ENCODE data around the gene PCDHGB1. TPM values are rescaled to one million over a fixed set of nuclear protein-coding genes. Genes with fewer than 3 reads are reported as not detected.
"Not testable (repeated sequence)": the region's sequence is repeated elsewhere in the genome, so short reads cannot be mapped to it uniquely, and the experiment has no call there.

PCDHGB1 gene
- total RNA-seq = 0.16 and 0.48 TPM in 2 replicates

- H3K4me1 Mint-ChIP-seq (ENCODE audit: low read depth) = peaks cover 7% of the 10 kb centered on the region
- intact Hi-C loops (cut with micrococcal nuclease) = loop anchor here (10.0 kb wide), 1 partner anchor 115 kb away; no protein-coding TSS in a partner anchor
- H3K27me3 Mint-ChIP-seq (ENCODE audit: low read depth) = peaks cover 14% of the 10 kb centered on the region
- no peak for DNase-seq (ENCODE audit: low spot score)
- H3K4me3 Mint-ChIP-seq (ENCODE audit: low read depth) = peak within 1 kb of the TSS; percentile 75
- peaks cover 21% of the 10 kb centered on the region for H3K9me3 Mint-ChIP-seq
- H3K36me3 Mint-ChIP-seq (ENCODE audit: low read depth) = no peaks in the 10 kb centered on the region
- no peak within 1 kb of the TSS for H3K27ac Mint-ChIP-seq
These were observed at the start of gene PCDHGB1 for GRCh38 chr5:141349917-141350619. PCDHGB1 (plus strand) TSS chr5:141350099; CDS start chr5:141350261, 162 bp downstream.

GRCh38 chr5:141303756-141304155, 46.1 kb upstream of the PCDHGB1 start, which contains the start of gene SLC25A2:
SLC25A2 (minus strand) TSS chr5:141304049; CDS start chr5:141303865, 184 bp downstream.
- H3K36me3 Mint-ChIP-seq (ENCODE audit: low read depth) = no peaks in the 10 kb centered on the region
- intact Hi-C loops (cut with micrococcal nuclease) = no loop called here
- no peak within 1 kb of the TSS for H3K27ac Mint-ChIP-seq
- no peaks in the 10 kb centered on the region for H3K4me1 Mint-ChIP-seq (ENCODE audit: low read depth)
- no peak within 1 kb of the TSS for H3K4me3 Mint-ChIP-seq (ENCODE audit: low read depth)
- no peaks in the 10 kb centered on the region for H3K27me3 Mint-ChIP-seq (ENCODE audit: low read depth)
- no peak for DNase-seq (ENCODE audit: low spot score)
- peaks cover 63% of the 10 kb centered on the region for H3K9me3 Mint-ChIP-seq

GRCh38 chr5:141306630-141307029, 43.3 kb upstream of the PCDHGB1 start:
- Mint-ChIP-seq H3K4me1 (ENCODE audit: low read depth) (no peaks in the 10 kb centered on the region), H3K4me3 (ENCODE audit: low read depth) (no peak overlapping the region), H3K27ac (no peak overlapping the region), H3K36me3 (ENCODE audit: low read depth) (peaks cover 3% of the 10 kb centered on the region), H3K9me3 (peaks cover 69% of the 10 kb centered on the region), H3K27me3 (ENCODE audit: low read depth) (no peaks in the 10 kb centered on the region)
- intact Hi-C loops (cut with micrococcal nuclease) = no loop called here
- no peak for DNase-seq (ENCODE audit: low spot score)

GRCh38 chr5:141313711-141314110, 36.2 kb upstream of the PCDHGB1 start:
- Mint-ChIP-seq H3K4me3 (ENCODE audit: low read depth) (no peak overlapping the region), H3K4me1 (ENCODE audit: low read depth) (peaks cover 3% of the 10 kb centered on the region), H3K9me3 (peaks cover 72% of the 10 kb centered on the region), H3K36me3 (ENCODE audit: low read depth) (peaks cover 52% of the 10 kb centered on the region), H3K27me3 (ENCODE audit: low read depth) (no peaks in the 10 kb centered on the region), H3K27ac (no peak overlapping the region)
- intact Hi-C loops (cut with micrococcal nuclease) = no loop called here
- no peak for DNase-seq (ENCODE audit: low spot score)

GRCh38 chr5:141316963-141317362, 32.9 kb upstream of the PCDHGB1 start:
- peaks cover 74% of the 10 kb centered on the region for H3K9me3 Mint-ChIP-seq
- DNase-seq (ENCODE audit: low spot score); H3K4me3 Mint-ChIP-seq (ENCODE audit: low read depth); intact Hi-C loops (cut with micrococcal nuclease); H3K27me3 Mint-ChIP-seq (ENCODE audit: low read depth); H3K27ac Mint-ChIP-seq: not testable (repeated sequence)
- peaks cover 14% of the 10 kb centered on the region for H3K4me1 Mint-ChIP-seq (ENCODE audit: low read depth)
- H3K36me3 Mint-ChIP-seq (ENCODE audit: low read depth) = peaks cover 70% of the 10 kb centered on the region

- Mint-ChIP-seq H3K4me3 (ENCODE audit: low read depth) (peak overlapping the region; percentile 94), H3K9me3 (peaks cover 56% of the 10 kb centered on the region), H3K4me1 (ENCODE audit: low read depth) (peaks cover 14% of the 10 kb centered on the region), H3K36me3 (ENCODE audit: low read depth) (peaks cover 66% of the 10 kb centered on the region), H3K27ac (peak overlapping the region; percentile 17), H3K27me3 (ENCODE audit: low read depth) (no peaks in the 10 kb centered on the region)
- intact Hi-C loops (cut with micrococcal nuclease) = no loop called here
- DNase-seq (ENCODE audit: low spot score) = no peak
These were observed 30.7 kb upstream of the PCDHGB1 start for GRCh38 chr5:141319202-141319601.

GRCh38 chr5:141319699-141320098, 30.2 kb upstream of the PCDHGB1 start:
- peaks cover 14% of the 10 kb centered on the region for H3K4me1 Mint-ChIP-seq (ENCODE audit: low read depth)
- H3K4me3 Mint-ChIP-seq (ENCODE audit: low read depth) = peak overlapping the region; percentile 94
- peaks cover 53% of the 10 kb centered on the region for H3K9me3 Mint-ChIP-seq
- no peak for DNase-seq (ENCODE audit: low spot score)
- H3K36me3 Mint-ChIP-seq (ENCODE audit: low read depth) = peaks cover 62% of the 10 kb centered on the region
- peaks cover 1% of the 10 kb centered on the region for H3K27me3 Mint-ChIP-seq (ENCODE audit: low read depth)
- intact Hi-C loops (cut with micrococcal nuclease) = loop anchor here (2.0 kb wide), 1 partner anchor 245 kb away; no protein-coding TSS in a partner anchor
- peak overlapping the region; percentile 97 for H3K27ac Mint-ChIP-seq

GRCh38 chr5:141320225-141321169, 29.4 kb upstream of the PCDHGB1 start, which contains the start of gene TAF7:
TAF7 (minus strand) TSS chr5:141320784; CDS start chr5:141320044, 740 bp downstream.
- Mint-ChIP-seq H3K4me1 (ENCODE audit: low read depth) (peaks cover 14% of the 10 kb centered on the region), H3K9me3 (peaks cover 49% of the 10 kb centered on the region), H3K27me3 (ENCODE audit: low read depth) (peaks cover 1% of the 10 kb centered on the region), H3K36me3 (ENCODE audit: low read depth) (peaks cover 54% of the 10 kb centered on the region), H3K4me3 (ENCODE audit: low read depth) (peak within 1 kb of the TSS; percentile 94), H3K27ac (peak within 1 kb of the TSS; percentile 97)
- DNase-seq (ENCODE audit: low spot score) = peak; percentile 91
- intact Hi-C loops (cut with micrococcal nuclease) = loop anchor here (2.0 kb wide), 1 partner anchor 244 kb away; no protein-coding TSS in a partner anchor

GRCh38 chr5:141322261-141322660, 27.6 kb upstream of the PCDHGB1 start:
- Mint-ChIP-seq H3K4me3 (ENCODE audit: low read depth) (peak overlapping the region; percentile 21), H3K9me3 (peaks cover 46% of the 10 kb centered on the region), H3K4me1 (ENCODE audit: low read depth) (peaks cover 23% of the 10 kb centered on the region), H3K27me3 (ENCODE audit: low read depth) (peaks cover 1% of the 10 kb centered on the region), H3K27ac (peak overlapping the region; percentile 33), H3K36me3 (ENCODE audit: low read depth) (peaks cover 41% of the 10 kb centered on the region)
- intact Hi-C loops (cut with micrococcal nuclease) = no loop called here
- no peak for DNase-seq (ENCODE audit: low spot score)

- Mint-ChIP-seq H3K27me3 (ENCODE audit: low read depth) (peaks cover 6% of the 10 kb centered on the region), H3K36me3 (ENCODE audit: low read depth) (peaks cover 6% of the 10 kb centered on the region), H3K9me3 (peaks cover 20% of the 10 kb centered on the region), H3K4me3 (ENCODE audit: low read depth) (peak overlapping the region; percentile 95), H3K27ac (peak overlapping the region; percentile 77), H3K4me1 (ENCODE audit: low read depth) (peaks cover 9% of the 10 kb centered on the region)
- intact Hi-C loops (cut with micrococcal nuclease) = loop anchor here (2.0 kb wide), 1 partner anchor 187 kb away; no protein-coding TSS in a partner anchor
- DNase-seq (ENCODE audit: low spot score) = peak; percentile 58
These were observed 23.6 kb upstream of the PCDHGB1 start for GRCh38 chr5:141326088-141326854.

GRCh38 chr5:141328231-141328630, 21.7 kb upstream of the PCDHGB1 start:
- intact Hi-C loops (cut with micrococcal nuclease) = no loop called here
- H3K27ac Mint-ChIP-seq = no peak overlapping the region
- H3K4me1 Mint-ChIP-seq (ENCODE audit: low read depth) = peaks cover 9% of the 10 kb centered on the region
- peaks cover 17% of the 10 kb centered on the region for H3K27me3 Mint-ChIP-seq (ENCODE audit: low read depth)
- no peak overlapping the region for H3K4me3 Mint-ChIP-seq (ENCODE audit: low read depth)
- no peak for DNase-seq (ENCODE audit: low spot score)
- peaks cover 21% of the 10 kb centered on the region for H3K9me3 Mint-ChIP-seq
- H3K36me3 Mint-ChIP-seq (ENCODE audit: low read depth) = no peaks in the 10 kb centered on the region
